CD8-positive, alpha-beta memory T cell (primary cell): ENCODE results near the gene AMPD3. TPM values are rescaled to one million over a fixed set of nuclear protein-coding genes. Genes with fewer than 3 reads are reported as not detected.

Source experiments
- CTCF ChIA-PET: fragments of 350-600 bp; sonication (Branson Sonifier 250); formaldehyde crosslinking; loops from one replicate; lab custom pipeline; 2021; ENCODE audit warnings: antibody characterized with exemption; lab: Charles Lee
- POLR2A ChIA-PET: fragments of 350-600 bp; sonication (Branson Sonifier 250); formaldehyde crosslinking; loops from one replicate; lab custom pipeline; 2021; ENCODE audit warnings: antibody characterized with exemption; lab: Charles Lee
- DNase-seq, 5 donors: peaks; one replicate each; pipeline versions ENCODE4 v3.0.0 to v3.0.0-alpha.2; 2020 to 2022; ENCODE audit warnings: mixed read lengths in 1 of 5
- H3K27ac ChIP-seq: one replicate; pipeline ENCODE4 v1.7.0; 2013; ENCODE audit warnings: low read depth, mild to moderate bottlenecking, low read length, moderate library complexity
- H3K27me3 ChIP-seq: 2 replicates; pipeline ENCODE4 v1.7.0; 2013; ENCODE audit warnings: low read length, mild to moderate bottlenecking; ENCODE audit not compliant: insufficient read depth, poor library complexity, severe bottlenecking
- H3K36me3 ChIP-seq: 2 replicates; pipeline ENCODE4 v1.7.0; 2013; ENCODE audit warnings: mild to moderate bottlenecking, low read length, moderate library complexity; ENCODE audit not compliant: insufficient read depth
- H3K4me1 ChIP-seq: 2 replicates; pipeline ENCODE4 v1.7.0; 2013; ENCODE audit warnings: mild to moderate bottlenecking, low read length, moderate library complexity; ENCODE audit not compliant: insufficient read depth
- H3K4me3 ChIP-seq: 2 replicates; pipeline ENCODE4 v1.7.0; 2013; ENCODE audit warnings: mild to moderate bottlenecking, low read length
- H3K9me3 ChIP-seq: 2 replicates; pipeline ENCODE4 v1.7.0; 2013; ENCODE audit warnings: mild to moderate bottlenecking, low read length
- H3K27ac Mint-ChIP-seq, 8 donors: one replicate each; pipeline ENCODE4 v1.8.0; 2020 to 2021; ENCODE audit warnings: mixed read lengths in 8 of 8, mild to moderate bottlenecking in 6 of 8, inconsistent platforms in 3 of 8, moderate library complexity in 3 of 8
- H3K27me3 Mint-ChIP-seq, 2 donors: one replicate each; pipeline ENCODE4 v1.8.0; 2020 to 2021; ENCODE audit warnings: mixed read lengths in 2 of 2, mild to moderate bottlenecking in 1 of 2, moderate library complexity in 1 of 2
- H3K36me3 Mint-ChIP-seq, 3 donors: one replicate each; pipeline ENCODE4 v1.8.0; 2020 to 2021; ENCODE audit warnings: mixed read lengths in 3 of 3, inconsistent platforms in 1 of 3, mild to moderate bottlenecking in 1 of 3
- H3K4me1 Mint-ChIP-seq, 3 donors: one replicate each; pipeline ENCODE4 v1.8.0; 2020 to 2021; ENCODE audit warnings: mixed read lengths in 3 of 3, inconsistent platforms in 1 of 3, mild to moderate bottlenecking in 1 of 3
- H3K4me3 Mint-ChIP-seq, 7 donors: one replicate each; pipeline ENCODE4 v1.8.0; 2020 to 2021; ENCODE audit warnings: mixed read lengths in 7 of 7, mild to moderate bottlenecking in 6 of 7, moderate library complexity in 4 of 7, inconsistent platforms in 2 of 7
- H3K9me3 Mint-ChIP-seq, 5 donors: one replicate each; pipeline ENCODE4 v1.8.0; 2020 to 2022; ENCODE audit warnings: mixed read lengths in 5 of 5, mild to moderate bottlenecking in 3 of 5, moderate library complexity in 2 of 5, inconsistent platforms in 1 of 5
- polyA plus RNA-seq: library from polyadenylated mRNA; unstranded; fragments of 300-500 nt; fragmentation: Illumina TruSeq; gene quantifications from one replicate; pipeline ENCODE4 v1.2.3, GENCODE V29; 2021
- total RNA-seq, 2 experiments: library from RNA; stranded (reverse); gene quantifications; one replicate each; pipeline ENCODE4 v1.2.3, GENCODE V29; 2021

Gene AMPD3
- total and polyA plus RNA-seq, 3 experiments from 2014 or later, result 10.8 to 12.2 (median 12.0) TPM

DNA sequence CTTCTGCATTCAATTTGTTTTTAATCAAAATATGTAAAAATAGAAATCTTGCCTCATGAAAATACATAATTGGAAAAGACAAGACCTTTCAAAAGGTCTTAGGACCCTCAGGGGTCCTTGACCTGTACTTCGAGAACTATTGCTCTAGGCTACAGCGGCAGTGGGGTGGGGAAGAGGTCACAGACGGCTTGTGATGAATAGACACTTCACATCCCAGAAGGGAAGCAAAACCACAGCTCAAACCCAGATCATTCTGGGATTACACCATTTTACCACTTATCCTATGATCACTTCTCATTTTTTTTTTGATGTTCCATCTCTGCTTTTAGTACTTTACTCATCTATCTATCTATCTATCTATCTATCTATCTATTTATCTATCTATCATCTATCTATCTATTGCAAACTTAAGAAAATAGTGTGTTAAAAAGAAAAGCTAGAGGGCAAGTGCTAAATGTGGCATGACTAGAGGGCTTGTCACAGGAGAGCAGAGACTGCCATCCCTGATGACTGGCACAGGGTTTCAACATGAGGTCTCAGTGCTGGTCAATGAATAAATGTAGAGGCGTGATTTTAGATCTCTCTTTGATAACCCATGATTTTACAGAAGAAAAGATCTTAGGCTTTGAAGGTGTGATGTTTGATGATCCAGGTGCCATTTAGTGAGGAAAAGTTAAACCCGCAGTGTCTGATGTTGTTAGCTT is 48.9 kb downstream of the AMPD3 start:
- POLR2A ChIA-PET, result no interaction called here
- CTCF ChIA-PET, result no interaction called here
- no peak overlapping the region for H3K4me3 Mint-ChIP-seq
- no peaks in the 10 kb centered on the region for H3K4me1 Mint-ChIP-seq
- H3K27ac Mint-ChIP-seq, result peak overlapping the region in 3 of 8 donors; percentile 6 to 51 (median 9)
- no peaks in the 10 kb centered on the region for H3K9me3 ChIP-seq
- no peaks in the 10 kb centered on the region for H3K27me3 ChIP-seq
- no peaks in the 10 kb centered on the region for H3K4me1 ChIP-seq
- no peak overlapping the region for H3K27ac ChIP-seq
- H3K27me3 Mint-ChIP-seq, result no peaks in the 10 kb centered on the region
- peaks cover 35% of the 10 kb centered on the region for H3K36me3 ChIP-seq
- H3K36me3 Mint-ChIP-seq, result peaks cover 0 to 77% (median 24%) of the 10 kb centered on the region in 3 donors
- H3K9me3 Mint-ChIP-seq, result no peaks in the 10 kb centered on the region
- no peak for DNase-seq
- H3K4me3 ChIP-seq, result no peak overlapping the region

DNA sequence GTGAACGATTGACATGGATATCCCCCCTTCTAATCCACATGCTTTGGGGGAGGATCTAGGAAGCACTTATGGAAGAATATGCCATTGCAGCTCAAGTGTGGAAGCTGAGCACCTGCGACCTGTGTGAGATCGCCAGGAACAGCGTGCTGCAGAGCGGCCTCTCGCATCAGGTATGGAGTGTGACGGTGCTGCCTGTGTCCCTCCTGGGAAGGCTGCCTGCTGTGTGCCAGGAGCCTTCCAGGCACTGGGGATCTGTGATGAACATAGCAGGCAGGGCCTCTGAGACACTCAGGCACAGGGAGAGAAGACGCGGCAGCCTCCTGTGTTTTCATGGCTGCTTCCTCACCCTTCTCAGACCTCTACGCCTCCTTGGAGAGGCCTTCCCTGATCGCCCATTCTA is 49.4 kb downstream of the AMPD3 start:
- H3K27ac ChIP-seq, result no peak overlapping the region
- POLR2A ChIA-PET, result no interaction called here
- H3K36me3 ChIP-seq, result peaks cover 33% of the 10 kb centered on the region

GRCh38 chr11:10505278-10506007 is 50.4 kb downstream of the AMPD3 start:
- DNase-seq, result no peak
- Histone ChIP-seq H3K36me3 (peaks cover 24% of the 10 kb centered on the region), H3K4me1 (no peaks in the 10 kb centered on the region), H3K9me3 (no peaks in the 10 kb centered on the region), H3K4me3 (no peak overlapping the region), H3K27ac (no peak overlapping the region), H3K27me3 (no peaks in the 10 kb centered on the region)
- H3K4me1 Mint-ChIP-seq, result no peaks in the 10 kb centered on the region
- H3K36me3 Mint-ChIP-seq, result peaks cover 0 to 62% (median 20%) of the 10 kb centered on the region in 3 donors
- ChIA-PET POLR2A (no interaction called here), CTCF (interaction anchor here (0.8 to 1.2 kb wide), 2 partner anchors 11 to 35 kb away, joined by 3 read pairs; no protein-coding TSS in a partner anchor)
- H3K27me3 Mint-ChIP-seq, result no peaks in the 10 kb centered on the region
- no peaks in the 10 kb centered on the region for H3K9me3 Mint-ChIP-seq
- peak overlapping the region in 2 of 8 donors; percentile 46 to 52 for H3K27ac Mint-ChIP-seq
- H3K4me3 Mint-ChIP-seq, result no peak overlapping the region

More for the DNA sequence above, 49.4 kb downstream of the AMPD3 start:
- no peak for DNase-seq
- no peaks in the 10 kb centered on the region for H3K4me1 Mint-ChIP-seq
- peak overlapping the region in 3 of 8 donors; percentile 9 to 51 (median 29) for H3K27ac Mint-ChIP-seq
- H3K27me3 Mint-ChIP-seq, result no peaks in the 10 kb centered on the region
- no peak overlapping the region for H3K4me3 Mint-ChIP-seq
- CTCF ChIA-PET, result interaction anchor here (0.8 kb wide), 1 partner anchor 10 kb away, joined by 3 read pairs; no protein-coding TSS in a partner anchor
- peaks cover 0 to 72% (median 24%) of the 10 kb centered on the region in 3 donors for H3K36me3 Mint-ChIP-seq
- no peaks in the 10 kb centered on the region for H3K9me3 Mint-ChIP-seq
- Histone ChIP-seq H3K9me3 (no peaks in the 10 kb centered on the region), H3K4me3 (no peak overlapping the region), H3K27me3 (no peaks in the 10 kb centered on the region), H3K4me1 (no peaks in the 10 kb centered on the region)

- ChIA-PET CTCF (interaction anchor here (1.2 kb wide), 1 partner anchor 35 kb away, joined by 3 read pairs; no protein-coding TSS in a partner anchor), POLR2A (no interaction called here)
- Histone ChIP-seq H3K4me3 (no peak overlapping the region), H3K27me3 (no peaks in the 10 kb centered on the region), H3K36me3 (peaks cover 18% of the 10 kb centered on the region), H3K27ac (no peak overlapping the region), H3K4me1 (no peaks in the 10 kb centered on the region), H3K9me3 (no peaks in the 10 kb centered on the region)
- no peaks in the 10 kb centered on the region for H3K27me3 Mint-ChIP-seq
- no peak overlapping the region for H3K4me3 Mint-ChIP-seq
- H3K27ac Mint-ChIP-seq, result no peak overlapping the region
- H3K36me3 Mint-ChIP-seq, result peaks cover 0 to 57% (median 23%) of the 10 kb centered on the region in 3 donors
- H3K4me1 Mint-ChIP-seq, result no peaks in the 10 kb centered on the region
- no peak for DNase-seq
- H3K9me3 Mint-ChIP-seq, result no peaks in the 10 kb centered on the region
These were observed 50.9 kb downstream of the AMPD3 start for GRCh38 chr11:10506008-10506370.

DNA sequence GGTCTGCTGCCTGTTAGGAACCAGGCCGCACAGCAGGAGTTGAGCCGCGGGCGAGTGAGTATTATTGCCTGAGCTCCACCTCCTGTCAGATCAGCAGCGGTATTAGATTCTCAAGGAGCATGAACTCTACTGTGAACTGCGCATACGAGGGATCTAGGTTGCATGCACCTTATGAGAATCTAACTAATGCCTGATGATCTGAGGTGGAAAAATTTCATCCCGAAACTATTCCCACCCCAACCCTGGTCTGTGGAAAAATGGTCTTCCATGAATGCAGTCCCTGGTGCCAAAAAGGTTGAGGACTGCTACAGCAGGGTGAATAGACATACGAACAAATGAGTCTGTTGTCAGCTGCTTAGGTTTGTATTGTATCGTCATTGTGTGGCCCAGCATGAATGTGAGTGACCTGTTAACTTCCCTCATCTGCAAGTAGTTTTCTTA is 56.1 kb downstream of the AMPD3 start:
- peaks cover 0 to 35% (median 11%) of the 10 kb centered on the region in 3 donors for H3K36me3 Mint-ChIP-seq
- Histone ChIP-seq H3K36me3 (peaks cover 8% of the 10 kb centered on the region), H3K27me3 (no peaks in the 10 kb centered on the region), H3K4me1 (no peaks in the 10 kb centered on the region), H3K27ac (no peak overlapping the region), H3K4me3 (no peak overlapping the region), H3K9me3 (no peaks in the 10 kb centered on the region)
- POLR2A ChIA-PET, result no interaction called here
- H3K4me1 Mint-ChIP-seq, result peaks cover 4 to 19% (median 14%) of the 10 kb centered on the region in 3 donors
- H3K9me3 Mint-ChIP-seq, result no peaks in the 10 kb centered on the region
- no peak for DNase-seq
- CTCF ChIA-PET, result no interaction called here
- no peaks in the 10 kb centered on the region for H3K27me3 Mint-ChIP-seq
- no peak overlapping the region for H3K4me3 Mint-ChIP-seq
- H3K27ac Mint-ChIP-seq, result peak overlapping the region in 1 of 8 donors; percentile 12

DNA sequence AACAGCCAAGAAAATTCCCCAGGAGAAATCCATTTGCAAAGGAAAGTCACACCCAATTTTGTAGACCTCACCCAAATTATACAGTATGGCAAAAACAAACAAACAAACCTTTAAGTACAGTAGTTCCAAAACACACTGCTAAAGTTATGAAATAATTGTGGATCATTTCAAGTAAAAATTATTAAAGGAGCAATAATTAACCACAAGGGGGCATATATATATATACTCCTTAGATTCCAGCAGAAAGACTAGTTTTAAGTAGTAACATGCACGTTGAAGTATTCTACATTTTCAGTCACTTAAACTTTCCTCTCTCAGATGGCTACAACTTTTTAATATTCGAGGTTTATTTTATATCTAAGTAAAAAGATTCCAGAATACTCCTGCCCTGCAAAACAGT is 59.1 kb downstream of the AMPD3 start:
- H3K27me3 Mint-ChIP-seq, result no peaks in the 10 kb centered on the region
- H3K36me3 ChIP-seq, result no peaks in the 10 kb centered on the region
- H3K4me1 ChIP-seq, result no peaks in the 10 kb centered on the region
- peak overlapping the region in 3 of 8 donors; percentile 10 to 52 (median 21) for H3K27ac Mint-ChIP-seq
- no peak overlapping the region for H3K27ac ChIP-seq
- H3K9me3 Mint-ChIP-seq, result no peaks in the 10 kb centered on the region
- H3K27me3 ChIP-seq, result no peaks in the 10 kb centered on the region
- ChIA-PET CTCF (interaction anchor here (1.5 kb wide), 1 partner anchor 101 kb away, joined by 4 read pairs; no protein-coding TSS in a partner anchor), POLR2A (no interaction called here)
- peaks cover 4 to 19% (median 14%) of the 10 kb centered on the region in 3 donors for H3K4me1 Mint-ChIP-seq
- H3K4me3 ChIP-seq, result no peak overlapping the region
- no peak for DNase-seq
- no peak overlapping the region for H3K4me3 Mint-ChIP-seq
- peaks cover 4 to 44% (median 15%) of the 10 kb centered on the region in 3 donors for H3K36me3 Mint-ChIP-seq
- H3K9me3 ChIP-seq, result no peaks in the 10 kb centered on the region

DNA sequence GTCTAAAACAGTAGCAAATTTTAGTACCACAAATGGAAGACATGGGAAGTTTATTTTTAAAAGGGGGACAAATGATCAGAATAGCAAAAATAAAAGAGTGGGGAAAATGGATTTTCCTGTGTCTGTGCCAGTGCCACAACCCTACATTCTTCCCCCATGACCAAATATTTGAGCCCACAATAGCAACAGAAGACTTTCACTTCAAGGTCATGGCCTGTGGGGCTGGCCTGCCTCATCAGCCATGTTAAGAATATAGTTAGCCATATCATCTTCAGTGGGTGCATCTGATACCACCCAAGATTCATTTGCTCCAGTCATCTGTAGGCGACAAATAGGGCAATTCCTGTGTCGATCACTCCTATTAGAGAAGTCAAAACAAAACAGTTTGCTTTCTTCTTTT is 59.6 kb downstream of the AMPD3 start:
- Mint-ChIP-seq H3K4me3 (no peak overlapping the region), H3K27me3 (no peaks in the 10 kb centered on the region), H3K9me3 (no peaks in the 10 kb centered on the region), H3K4me1 (peaks cover 4 to 19% (median 14%) of the 10 kb centered on the region in 3 donors), H3K36me3 (peaks cover 4 to 49% (median 15%) of the 10 kb centered on the region in 3 donors), H3K27ac (peak overlapping the region in 2 of 8 donors; percentile 15 to 79)
- no peak for DNase-seq
- CTCF ChIA-PET, result interaction anchor here (1.5 kb wide), 1 partner anchor 101 kb away, joined by 4 read pairs; no protein-coding TSS in a partner anchor
- Histone ChIP-seq H3K36me3 (no peaks in the 10 kb centered on the region), H3K27me3 (no peaks in the 10 kb centered on the region), H3K4me1 (no peaks in the 10 kb centered on the region), H3K9me3 (no peaks in the 10 kb centered on the region), H3K4me3 (no peak overlapping the region), H3K27ac (no peak overlapping the region)
- POLR2A ChIA-PET, result no interaction called here

GRCh38 chr11:10515418-10515817 is 60.4 kb downstream of the AMPD3 start:
- no peaks in the 10 kb centered on the region for H3K27me3 Mint-ChIP-seq
- Histone ChIP-seq H3K4me3 (no peak overlapping the region), H3K27ac (no peak overlapping the region), H3K9me3 (no peaks in the 10 kb centered on the region), H3K36me3 (no peaks in the 10 kb centered on the region), H3K27me3 (no peaks in the 10 kb centered on the region), H3K4me1 (no peaks in the 10 kb centered on the region)
- ChIA-PET POLR2A (no interaction called here), CTCF (interaction anchor here (1.5 kb wide), 1 partner anchor 102 kb away, joined by 4 read pairs; no protein-coding TSS in a partner anchor)
- peak overlapping the region in 2 of 8 donors; percentile 7 to 10 for H3K27ac Mint-ChIP-seq
- no peak for DNase-seq
- H3K4me1 Mint-ChIP-seq, result peaks cover 4 to 19% (median 14%) of the 10 kb centered on the region in 3 donors
- H3K36me3 Mint-ChIP-seq, result peaks cover 4 to 53% (median 15%) of the 10 kb centered on the region in 3 donors
- H3K9me3 Mint-ChIP-seq, result no peaks in the 10 kb centered on the region
- no peak overlapping the region for H3K4me3 Mint-ChIP-seq
